SU-DHL-6 (cell line): ENCODE measurements around the gene ZCCHC17.

Source experiments
- CTCF ChIP-seq: fragments of 200-600 bp; sonication (generic); IDR thresholded peaks from one replicate; pipeline ENCODE4 v1.5.1; 2017; ENCODE audit warnings: antibody characterized with exemption, mild to moderate bottlenecking, low read length, moderate library complexity; ENCODE audit not compliant: insufficient read depth, poor library complexity, severe bottlenecking
- EZH2phosphoT487 ChIP-seq: fragments of 200-600 bp; sonication (generic), shearing (Covaris generic); conservative IDR thresholded peaks from 2 replicates; pipeline ENCODE4 v1.6.1; 2018; ENCODE audit warnings: mild to moderate bottlenecking, antibody characterized with exemption, low read length, moderate library complexity, mixed read lengths

DNA sequence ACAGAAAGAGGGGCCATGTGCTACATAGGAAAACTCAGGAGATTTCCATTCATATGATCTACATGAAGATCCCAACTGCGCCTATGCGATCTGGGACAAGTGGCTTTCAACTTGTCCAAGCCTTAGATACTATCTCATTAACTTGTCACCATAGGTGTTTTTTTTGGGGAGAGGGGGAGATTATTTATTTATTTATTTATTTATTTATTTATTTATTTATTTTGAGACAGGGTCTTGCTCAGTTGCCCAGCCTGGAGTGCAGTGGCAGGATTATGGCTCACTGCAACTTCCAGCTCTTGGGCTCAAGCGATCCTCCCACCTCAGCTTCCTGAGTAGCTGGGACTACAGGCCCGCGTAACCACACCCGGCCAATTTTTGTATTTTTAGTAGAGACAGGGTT is 64.8 kb downstream of the ZCCHC17 start:
- no peak for TF ChIP-seq CTCF
- TF ChIP-seq EZH2phosphoT487 = no peak
